Kidney epithelial cell (primary cell): ENCODE measurements around the gene KRT33A. TPM values are rescaled to one million over a fixed set of nuclear protein-coding genes. Genes with fewer than 3 reads are reported as not detected.

Source experiments
- DNase-seq: peaks from one replicate; pipeline ENCODE4 v3.0.0-alpha.2; 2010; ENCODE audit warnings: low read depth
- H3K27me3 ChIP-seq: 2 replicates; pipeline ENCODE4 v1.6.0; 2011; ENCODE audit warnings: low read length; ENCODE audit not compliant: control insufficient read depth, insufficient read depth
- H3K36me3 ChIP-seq: 2 replicates; pipeline ENCODE4 v1.5.1; 2011; ENCODE audit warnings: low read length; ENCODE audit not compliant: control insufficient read depth, insufficient read depth
- H3K4me3 ChIP-seq: 2 replicates; pipeline ENCODE4 v1.5.1; 2011; ENCODE audit warnings: low read depth, mild to moderate bottlenecking, control low read depth, low read length
- total RNA-seq: library from RNA; depleted of rRNA; stranded (reverse); fragments of >200 nt; gene quantifications from 2 replicates; pipeline ENCODE4 v1.2.3, GENCODE V29; 2015
- TF ChIP-seq, protein P1 (sequence below): IDR thresholded peaks from 2 replicates; pipeline ENCODE4 v1.5.1; 2011; ENCODE audit warnings: mild to moderate bottlenecking, moderate library complexity, low read length, control low read depth, inconsistent platforms; ENCODE audit not compliant: insufficient read depth, poor library complexity, severe bottlenecking

The KRT33A gene
- total RNA-seq, 1 donor from 2014 or later, result not detected

DNA sequence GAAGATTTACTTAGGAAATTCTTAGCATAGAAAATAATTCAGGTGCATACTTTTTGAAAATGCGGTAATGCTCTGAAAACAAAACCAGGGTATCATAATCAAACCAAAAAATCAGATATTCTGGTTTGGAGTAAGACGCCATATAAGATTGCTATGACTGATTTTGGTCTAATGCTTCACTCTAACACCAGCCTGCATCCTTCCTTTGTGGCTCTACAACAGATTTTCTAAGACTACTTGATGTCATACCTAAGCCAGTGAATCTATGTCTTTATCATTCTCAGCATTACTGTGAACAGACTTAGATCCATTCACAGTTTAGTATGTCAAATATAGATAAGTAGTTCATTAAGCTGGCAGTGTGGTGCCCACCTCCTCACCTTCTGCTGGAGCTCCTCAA is 18.4 kb upstream of the KRT33A start:
- Histone ChIP-seq H3K4me3 (no peak overlapping the region), H3K27me3 (no peaks in the 10 kb centered on the region), H3K36me3 (no peaks in the 10 kb centered on the region)
- TF ChIP-seq, protein P1, sequence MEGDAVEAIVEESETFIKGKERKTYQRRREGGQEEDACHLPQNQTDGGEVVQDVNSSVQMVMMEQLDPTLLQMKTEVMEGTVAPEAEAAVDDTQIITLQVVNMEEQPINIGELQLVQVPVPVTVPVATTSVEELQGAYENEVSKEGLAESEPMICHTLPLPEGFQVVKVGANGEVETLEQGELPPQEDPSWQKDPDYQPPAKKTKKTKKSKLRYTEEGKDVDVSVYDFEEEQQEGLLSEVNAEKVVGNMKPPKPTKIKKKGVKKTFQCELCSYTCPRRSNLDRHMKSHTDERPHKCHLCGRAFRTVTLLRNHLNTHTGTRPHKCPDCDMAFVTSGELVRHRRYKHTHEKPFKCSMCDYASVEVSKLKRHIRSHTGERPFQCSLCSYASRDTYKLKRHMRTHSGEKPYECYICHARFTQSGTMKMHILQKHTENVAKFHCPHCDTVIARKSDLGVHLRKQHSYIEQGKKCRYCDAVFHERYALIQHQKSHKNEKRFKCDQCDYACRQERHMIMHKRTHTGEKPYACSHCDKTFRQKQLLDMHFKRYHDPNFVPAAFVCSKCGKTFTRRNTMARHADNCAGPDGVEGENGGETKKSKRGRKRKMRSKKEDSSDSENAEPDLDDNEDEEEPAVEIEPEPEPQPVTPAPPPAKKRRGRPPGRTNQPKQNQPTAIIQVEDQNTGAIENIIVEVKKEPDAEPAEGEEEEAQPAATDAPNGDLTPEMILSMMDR, result no peak
- DNase-seq, result no peak

DNA sequence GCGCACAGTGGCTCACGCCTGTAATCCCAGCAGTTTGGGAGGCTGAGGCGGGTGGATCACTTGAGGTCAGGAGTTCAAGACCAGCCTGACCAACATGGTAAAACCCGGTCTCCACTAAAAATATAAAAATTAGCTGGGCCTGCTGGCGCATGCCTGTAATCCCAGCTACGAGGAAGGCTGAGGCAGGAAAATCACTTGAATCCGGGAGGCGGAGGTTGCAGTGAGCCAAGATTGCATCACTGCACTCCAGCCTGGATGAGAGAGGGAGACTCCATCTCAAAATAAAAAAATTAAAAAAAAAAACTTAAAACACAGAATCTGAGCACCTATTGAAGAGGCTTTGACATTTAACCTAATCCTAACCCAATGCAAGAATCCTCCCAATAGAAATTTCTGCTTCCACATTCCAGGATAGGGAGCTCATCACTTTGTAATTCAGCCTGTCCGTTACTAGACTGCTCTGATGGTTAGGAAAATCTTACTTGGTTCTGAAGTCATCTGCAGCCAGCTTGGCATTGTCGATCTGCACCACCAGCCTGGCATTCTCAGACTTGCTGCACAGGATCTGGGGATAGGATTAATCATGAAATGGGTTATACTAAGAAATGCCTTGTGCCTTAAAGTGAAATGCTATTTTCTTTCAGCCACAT is 16.9 kb upstream of the KRT33A start:
- Histone ChIP-seq H3K36me3 (no peaks in the 10 kb centered on the region), H3K27me3 (no peaks in the 10 kb centered on the region), H3K4me3 (no peak overlapping the region)
- DNase-seq, result peak; percentile 58
- TF ChIP-seq, protein P1, result no peak

DNA sequence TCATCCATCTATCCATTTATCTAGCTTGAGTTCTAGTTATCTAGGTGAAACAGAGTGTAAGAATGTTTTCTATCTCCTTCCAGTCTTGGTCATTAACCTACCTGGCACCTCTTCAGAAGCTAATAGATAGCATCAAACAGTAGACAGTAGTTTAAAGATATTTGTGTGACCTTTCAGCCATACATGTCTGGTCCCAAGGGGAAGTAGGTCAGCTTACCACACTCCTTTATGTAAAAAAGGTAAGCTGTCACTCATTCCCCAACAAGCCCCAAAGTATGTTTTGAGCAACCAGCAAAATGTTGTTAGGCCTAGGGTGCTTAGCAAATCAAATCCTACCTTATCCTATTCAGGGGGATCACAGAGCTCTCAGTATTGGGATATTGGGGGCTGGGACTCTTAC is 15.4 kb upstream of the KRT33A start:
- Histone ChIP-seq H3K4me3 (no peak overlapping the region), H3K36me3 (no peaks in the 10 kb centered on the region), H3K27me3 (no peaks in the 10 kb centered on the region)
- DNase-seq, result no peak
- TF ChIP-seq, protein P1, result no peak

DNA sequence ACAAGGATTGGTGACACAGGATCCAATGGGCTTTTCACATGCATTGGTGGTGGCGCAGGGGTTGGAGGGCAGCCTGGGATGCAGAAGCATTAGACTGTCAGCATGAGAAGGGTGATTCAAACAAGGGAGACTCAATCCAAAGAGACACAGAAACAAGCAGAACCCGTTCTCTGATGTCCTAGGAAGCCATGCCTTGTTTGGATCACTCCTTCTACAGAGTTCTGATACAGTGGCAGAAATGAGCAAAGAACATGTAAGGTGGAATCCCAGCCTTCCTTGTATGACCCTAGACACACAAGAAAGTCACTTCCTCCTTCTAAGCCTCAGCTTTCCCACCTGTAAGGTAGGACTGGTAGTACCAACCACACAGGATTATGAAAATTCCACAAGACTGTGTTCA is 13.3 kb upstream of the KRT33A start:
- no peaks in the 10 kb centered on the region for H3K27me3 ChIP-seq
- no peak overlapping the region for H3K4me3 ChIP-seq
- TF ChIP-seq, protein P1, result no peak
- H3K36me3 ChIP-seq, result no peaks in the 10 kb centered on the region
- DNase-seq, result no peak

DNA sequence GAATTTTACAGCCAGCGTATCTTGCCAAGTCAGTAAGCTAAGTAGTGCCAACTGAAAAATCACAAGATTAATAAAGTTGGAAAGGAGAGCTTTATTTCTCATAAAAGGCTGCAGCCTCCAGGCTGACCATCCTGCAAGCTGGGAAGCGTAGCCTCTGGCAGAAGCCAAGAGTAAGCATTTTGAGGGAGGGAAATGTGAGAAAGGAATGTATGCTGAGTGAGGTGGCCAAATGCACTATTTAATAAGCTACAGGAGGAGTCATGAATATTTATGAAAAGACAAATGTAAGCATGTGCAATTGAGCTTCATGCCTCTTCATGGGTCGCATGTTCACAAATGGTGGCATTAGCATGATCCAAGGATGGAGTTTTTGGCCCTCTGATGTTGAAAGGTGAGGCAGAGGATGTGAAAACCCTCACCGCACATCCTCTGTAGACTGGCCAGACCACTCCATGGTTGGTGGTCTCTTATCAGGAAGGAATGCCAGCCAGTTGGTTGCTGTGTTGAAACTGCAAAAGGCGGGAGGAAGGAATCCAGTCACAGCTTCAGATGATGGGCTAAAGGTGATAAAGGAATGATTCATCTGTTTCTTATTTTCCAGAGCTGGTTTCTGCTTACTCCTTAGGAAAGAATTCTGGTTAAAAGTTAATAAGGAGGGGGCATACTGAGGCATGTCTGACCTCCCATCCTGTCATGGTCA is 9.8 kb upstream of the KRT33A start:
- Histone ChIP-seq H3K27me3 (no peaks in the 10 kb centered on the region), H3K36me3 (no peaks in the 10 kb centered on the region), H3K4me3 (no peak overlapping the region)
- peak; percentile 79 for DNase-seq
- TF ChIP-seq, protein P1, result no peak
